ENCODE data around the gene NOXO1. TPM values are rescaled to one million over a fixed set of nuclear protein-coding genes. Genes with fewer than 3 reads are reported as not detected.

NOXO1 gene
- total RNA-seq, 3 donors from 2014 or later (not counting 1 experiment from before 2014, with no cell fraction given), result not detected

- Mint-ChIP-seq H3K27ac (no peak overlapping the region), H3K36me3 (no peaks in the 10 kb centered on the region), H3K9me3 (no peaks in the 10 kb centered on the region), H3K27me3 (ENCODE audit: low read depth in 2 of 2) (no peaks in the 10 kb centered on the region), H3K4me3 (no peak overlapping the region), H3K4me1 (peaks cover 0 to 8% of the 10 kb centered on the region in 2 donors)
- no peak for DNase-seq
- Histone ChIP-seq H3K4me3 (ENCODE audit: low read length) (no peak overlapping the region), H3K9me3 (ENCODE audit: control insufficient read depth, insufficient read depth, low read length) (no peaks in the 10 kb centered on the region), H3K4me1 (ENCODE audit: control insufficient read depth, insufficient read depth, low read length) (peaks cover 18% of the 10 kb centered on the region), H3K27ac (ENCODE audit: low read length) (no peak overlapping the region), H3K27me3 (ENCODE audit: control insufficient read depth, insufficient read depth, low read length) (peaks cover 5% of the 10 kb centered on the region), H3K36me3 (ENCODE audit: control insufficient read depth, insufficient read depth, low read length) (no peaks in the 10 kb centered on the region)
- WGBS (ENCODE audit: insufficient coverage), result 88% methylated on average over 18 of the region's 18 CpGs
- no peak for ATAC-seq
- intact Hi-C loops (cut with micrococcal nuclease), result loop anchor here (10.0 kb wide), 1 partner anchor 236 kb away; the partner anchor contains the start of gene RNPS1
- no peak for TF ChIP-seq CTCF (IDR thresholded peaks at IDR 0.05)
Measured at GRCh38 chr16:2028620-2029220, 47.5 kb upstream of the NOXO1 start.

DNA sequence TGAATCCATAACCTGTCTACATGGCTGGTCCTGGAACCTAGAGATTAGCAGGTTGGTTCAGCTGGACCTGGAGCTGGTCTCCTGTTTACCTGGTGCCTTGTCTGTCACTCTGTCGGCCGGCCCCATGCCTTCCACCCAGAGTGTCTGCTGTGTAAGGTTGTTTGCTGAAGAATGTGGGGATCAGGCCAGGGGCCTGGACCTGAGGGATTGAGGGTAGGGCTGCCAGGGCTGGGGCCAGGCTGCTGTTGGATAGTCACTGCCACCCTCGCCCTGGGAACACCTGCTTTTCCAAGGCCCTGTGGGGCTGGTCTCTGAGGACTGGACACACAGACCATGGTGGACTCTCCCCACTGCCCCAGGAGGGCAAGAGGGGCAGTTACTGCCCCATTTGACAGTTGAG is 46.9 kb upstream of the NOXO1 start:
- H3K9me3 ChIP-seq (ENCODE audit: control insufficient read depth, insufficient read depth, low read length), result no peaks in the 10 kb centered on the region
- H3K9me3 Mint-ChIP-seq, result no peaks in the 10 kb centered on the region
- no peaks in the 10 kb centered on the region for H3K27me3 Mint-ChIP-seq (ENCODE audit: low read depth in 2 of 2)
- H3K4me3 ChIP-seq (ENCODE audit: low read length), result no peak overlapping the region
- H3K36me3 ChIP-seq (ENCODE audit: control insufficient read depth, insufficient read depth, low read length), result no peaks in the 10 kb centered on the region
- DNase-seq (no peak), ATAC-seq (no peak)
- H3K27ac Mint-ChIP-seq, result no peak overlapping the region
- H3K4me3 Mint-ChIP-seq, result peak overlapping the region; percentile 78
- intact Hi-C loops (cut with micrococcal nuclease), result loop anchor here (10.0 kb wide), 1 partner anchor 237 kb away; the partner anchor contains the start of gene RNPS1
- H3K4me1 Mint-ChIP-seq, result peaks cover 4 to 13% of the 10 kb centered on the region in 2 donors
- no peak overlapping the region for H3K27ac ChIP-seq (ENCODE audit: low read length)
- peaks cover 24% of the 10 kb centered on the region for H3K4me1 ChIP-seq (ENCODE audit: control insufficient read depth, insufficient read depth, low read length)
- peaks cover 5% of the 10 kb centered on the region for H3K27me3 ChIP-seq (ENCODE audit: control insufficient read depth, insufficient read depth, low read length)
- 86% methylated on average over 3 of the region's 3 CpGs for WGBS (ENCODE audit: insufficient coverage)
- H3K36me3 Mint-ChIP-seq, result no peaks in the 10 kb centered on the region
- TF ChIP-seq CTCF (IDR thresholded peaks at IDR 0.05), result no peak

GRCh38 chr16:2027024-2028010 is 46.0 kb upstream of the NOXO1 start:
- Histone ChIP-seq H3K4me3 (ENCODE audit: low read length) (peak overlapping the region; percentile 24), H3K4me1 (ENCODE audit: control insufficient read depth, insufficient read depth, low read length) (peaks cover 31% of the 10 kb centered on the region), H3K27ac (ENCODE audit: low read length) (no peak overlapping the region), H3K27me3 (ENCODE audit: control insufficient read depth, insufficient read depth, low read length) (peaks cover 7% of the 10 kb centered on the region), H3K9me3 (ENCODE audit: control insufficient read depth, insufficient read depth, low read length) (no peaks in the 10 kb centered on the region), H3K36me3 (ENCODE audit: control insufficient read depth, insufficient read depth, low read length) (no peaks in the 10 kb centered on the region)
- Mint-ChIP-seq H3K9me3 (no peaks in the 10 kb centered on the region), H3K27ac (no peak overlapping the region), H3K27me3 (ENCODE audit: low read depth in 2 of 2) (peaks cover 0 to 4% of the 10 kb centered on the region in 2 donors), H3K4me3 (peak overlapping the region; percentile 78), H3K36me3 (no peaks in the 10 kb centered on the region), H3K4me1 (peaks cover 8 to 21% of the 10 kb centered on the region in 2 donors)
- TF ChIP-seq CTCF (IDR thresholded peaks at IDR 0.05), result no peak
- 9% methylated on average over 76 of the region's 76 CpGs for WGBS (ENCODE audit: insufficient coverage)
- ATAC-seq, result peak in 2 of 3 donors; percentile 17 to 21
- DNase-seq, result peak in 1 of 2 donors; percentile 54
- intact Hi-C loops (cut with micrococcal nuclease), result loop anchor here (10.0 kb wide), 1 partner anchor 237 kb away; the partner anchor contains the start of gene RNPS1

All from natural killer cell (primary cell).